22Rv1 (cell line): ENCODE measurements around the gene DDN.
A peak's percentile ranks its signal among the peaks of the same experiment; 100 is the strongest.

Experiments
- H3K27ac ChIP-seq: fragments of 450-650 bp; 2 replicates; pipeline ENCODE4 v1.5.1; 2017
- ZFX ChIP-seq: fragments of 450-650 bp; IDR thresholded peaks from 2 replicates; pipeline ENCODE4 v1.6.1; 2017; ENCODE audit warnings: antibody characterized with exemption, borderline replicate concordance
- TF ChIP-seq, protein P1 (sequence below): fragments of 450-650 bp; IDR thresholded peaks from 2 replicates; pipeline ENCODE4 v1.5.1; 2017; ENCODE audit warnings: mild to moderate bottlenecking

Gene DDN

DNA sequence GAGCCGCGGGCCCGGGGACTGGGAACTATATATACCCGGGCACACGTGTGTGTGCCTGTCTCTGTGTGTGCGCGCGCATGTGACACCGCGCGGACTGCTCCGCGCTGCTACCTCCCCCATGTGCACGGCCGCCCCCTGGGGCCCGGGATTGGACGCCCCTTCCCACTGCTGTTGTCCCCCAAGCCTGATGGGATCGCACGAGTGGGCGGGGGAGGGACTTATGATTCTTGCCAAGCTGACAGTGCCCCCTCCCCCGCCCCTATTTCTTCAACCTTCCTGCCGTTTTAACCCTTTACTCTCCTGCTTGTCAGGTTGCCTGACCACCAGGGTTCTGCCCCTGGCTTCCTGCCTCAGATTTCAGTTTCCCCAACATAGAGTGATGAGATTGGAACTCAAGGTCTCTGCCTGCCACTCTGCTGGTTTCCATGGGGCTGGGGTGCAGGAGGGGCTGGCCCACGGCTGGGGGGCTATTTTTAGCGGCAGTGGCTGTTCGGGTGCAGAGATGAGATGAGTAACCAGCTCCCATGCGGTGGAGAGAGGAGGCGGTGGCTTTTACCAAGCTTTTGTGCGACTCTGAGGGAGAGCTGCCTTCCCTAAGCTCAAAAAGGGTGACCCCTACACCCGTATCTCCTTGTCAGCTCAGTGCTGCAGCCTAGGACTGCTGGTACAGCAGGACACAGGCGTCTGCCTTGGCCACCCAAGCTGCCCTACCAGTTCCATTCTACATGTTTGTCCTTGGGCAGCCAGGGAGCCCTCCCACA, at the start of gene DDN:
Gene DDN, minus strand, starts transcription at position 5 of the 761 bp plus-strand sequence. CDS start 88 bp downstream, outside the sequence.
- H3K27ac ChIP-seq: peak within 1 kb of the TSS; percentile 40; the same call in 1 of the 2 replicates
- no peak for TF ChIP-seq ZFX
- TF ChIP-seq, protein P1, sequence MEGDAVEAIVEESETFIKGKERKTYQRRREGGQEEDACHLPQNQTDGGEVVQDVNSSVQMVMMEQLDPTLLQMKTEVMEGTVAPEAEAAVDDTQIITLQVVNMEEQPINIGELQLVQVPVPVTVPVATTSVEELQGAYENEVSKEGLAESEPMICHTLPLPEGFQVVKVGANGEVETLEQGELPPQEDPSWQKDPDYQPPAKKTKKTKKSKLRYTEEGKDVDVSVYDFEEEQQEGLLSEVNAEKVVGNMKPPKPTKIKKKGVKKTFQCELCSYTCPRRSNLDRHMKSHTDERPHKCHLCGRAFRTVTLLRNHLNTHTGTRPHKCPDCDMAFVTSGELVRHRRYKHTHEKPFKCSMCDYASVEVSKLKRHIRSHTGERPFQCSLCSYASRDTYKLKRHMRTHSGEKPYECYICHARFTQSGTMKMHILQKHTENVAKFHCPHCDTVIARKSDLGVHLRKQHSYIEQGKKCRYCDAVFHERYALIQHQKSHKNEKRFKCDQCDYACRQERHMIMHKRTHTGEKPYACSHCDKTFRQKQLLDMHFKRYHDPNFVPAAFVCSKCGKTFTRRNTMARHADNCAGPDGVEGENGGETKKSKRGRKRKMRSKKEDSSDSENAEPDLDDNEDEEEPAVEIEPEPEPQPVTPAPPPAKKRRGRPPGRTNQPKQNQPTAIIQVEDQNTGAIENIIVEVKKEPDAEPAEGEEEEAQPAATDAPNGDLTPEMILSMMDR: peak; percentile 7; the same call in 1 of the 2 replicates

- H3K27ac ChIP-seq: no peak overlapping the region
- no peak for TF ChIP-seq ZFX
- TF ChIP-seq, protein P1: no peak
These were observed 49.8 kb upstream of the DDN start for GRCh38 chr12:49048953-49049352.

DNA sequence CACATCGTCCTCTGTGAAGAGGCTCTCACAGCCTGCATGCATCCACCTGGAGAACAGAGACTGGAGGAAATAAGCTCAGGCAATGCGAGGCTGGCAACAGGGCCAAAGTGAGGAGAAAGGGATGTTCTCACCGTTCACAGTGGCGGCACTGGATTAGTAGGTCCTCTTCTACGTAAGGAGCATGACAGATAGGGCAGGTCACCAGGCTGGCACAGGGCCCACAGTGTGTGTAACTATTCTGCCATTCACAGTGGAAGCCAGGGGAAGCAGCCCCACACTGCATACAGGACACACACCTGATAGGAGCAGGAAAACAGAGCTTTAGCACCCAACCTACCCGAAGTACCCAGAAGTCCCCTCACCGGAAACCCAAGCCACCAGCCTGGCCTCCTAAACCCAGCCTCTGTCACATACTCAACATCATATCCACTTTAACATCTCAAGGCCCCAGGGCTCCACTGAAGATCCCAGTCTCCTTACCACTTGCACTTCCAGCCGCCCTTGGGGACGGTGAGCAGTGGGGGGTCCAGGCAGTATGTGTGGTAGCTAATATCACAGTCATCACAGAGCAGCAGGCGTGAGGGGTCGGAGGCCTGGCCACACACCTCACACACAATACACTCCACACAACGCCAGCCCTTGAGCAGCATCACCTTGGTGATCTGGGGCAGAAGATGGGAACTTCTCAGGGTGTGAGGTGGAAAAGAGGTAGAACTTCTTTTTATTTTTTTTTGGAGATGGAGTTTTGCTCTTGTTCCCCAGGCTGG, 47.1 kb upstream of the DDN start:
- no peak overlapping the region for H3K27ac ChIP-seq
- TF ChIP-seq, protein P1: no peak
- TF ChIP-seq ZFX: no peak

DNA sequence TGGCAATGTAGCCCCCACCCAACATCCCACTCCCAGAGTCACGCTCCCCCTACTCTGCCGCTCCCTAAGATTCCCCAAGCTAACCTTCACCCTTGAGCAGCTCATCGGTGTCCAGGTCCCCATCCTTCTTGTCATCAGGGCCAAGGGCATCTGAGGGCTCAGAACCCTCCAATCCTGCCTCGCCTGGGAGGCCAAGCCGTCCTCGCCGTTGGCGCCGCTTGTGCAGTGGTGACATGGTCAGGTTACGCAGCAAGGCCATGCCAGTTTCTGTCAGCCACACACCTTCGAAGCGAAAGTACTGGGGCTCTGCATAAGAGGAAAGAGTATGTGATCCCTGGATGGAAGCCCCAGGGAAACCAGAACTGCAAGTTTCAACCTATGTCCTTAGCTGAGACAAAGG, 45.5 kb upstream of the DDN start:
- H3K27ac ChIP-seq: 0 out of 2 replicates have a peak overlapping the region, but pooled peaks have one; percentile 5
- no peak for TF ChIP-seq ZFX
- TF ChIP-seq, protein P1: no peak

DNA sequence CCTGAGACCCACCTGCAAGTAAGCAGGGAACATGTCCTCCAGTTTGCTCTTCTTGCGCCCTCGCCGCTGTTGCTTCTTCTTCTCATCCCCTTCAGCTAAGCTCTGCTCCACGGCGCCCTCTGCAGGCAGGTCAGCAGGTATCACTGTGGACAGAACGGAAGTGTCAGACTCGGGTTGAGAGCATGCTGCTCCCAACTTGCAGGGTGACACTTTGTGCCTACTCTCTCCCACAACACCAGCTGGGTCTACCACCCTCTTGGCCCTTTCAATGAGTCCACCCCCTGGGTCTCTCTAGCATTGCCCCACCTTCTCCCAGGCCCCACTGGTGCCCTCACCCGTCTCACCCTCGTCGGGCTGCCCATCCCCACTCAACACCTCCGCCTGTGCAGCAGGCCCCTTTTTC, 44.7 kb upstream of the DDN start:
- TF ChIP-seq, protein P1: peak; percentile 99
- TF ChIP-seq ZFX: no peak

GRCh38 chr12:49043241-49043640, 44.1 kb upstream of the DDN start:
- TF ChIP-seq, protein P1: no peak
- no peak for TF ChIP-seq ZFX
- no peak overlapping the region for H3K27ac ChIP-seq

More for the DNA sequence above, 44.7 kb upstream of the DDN start:
- no peak overlapping the region for H3K27ac ChIP-seq
